ENCODE results near the gene SPON2.

SPON2 gene

DNA sequence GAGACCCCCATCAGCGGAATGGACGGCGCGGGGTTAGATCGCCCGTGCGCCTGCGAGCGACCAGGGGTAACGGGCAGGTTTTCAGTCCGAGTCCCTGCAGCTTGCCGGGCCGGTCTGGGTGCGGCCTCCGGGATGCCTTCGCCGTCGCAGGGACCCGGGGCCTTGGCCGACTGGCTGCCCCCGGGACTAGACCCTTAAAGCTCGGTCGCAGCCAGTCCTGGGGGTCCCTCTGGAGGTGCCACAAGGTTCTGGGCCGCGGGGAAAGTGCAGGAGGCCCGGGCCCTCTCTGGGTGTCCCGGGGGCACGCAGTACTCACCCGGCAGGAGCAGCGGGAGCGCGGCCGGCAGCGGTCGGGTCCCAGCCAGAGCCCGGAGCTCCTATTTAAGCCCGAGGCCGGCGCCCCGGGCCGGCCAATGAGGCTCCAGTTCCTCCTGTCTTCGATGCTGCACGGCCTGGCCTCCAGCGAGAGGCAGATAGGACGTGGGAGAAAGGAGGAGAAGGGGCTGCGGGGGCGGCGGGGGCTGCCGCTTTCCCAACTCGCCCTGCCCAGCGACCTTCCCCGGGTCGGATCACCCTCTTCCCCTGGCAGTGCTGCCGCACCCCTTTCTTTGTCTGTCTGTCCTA lies at the start of gene SPON2:
Gene SPON2 (minus strand): TSS at position 356 of the 624 bp plus-strand sequence.
- no peak for DNase-seq (ENCODE audit: low spot score)

GRCh38 chr4:1221155-1221870 lies 48.9 kb upstream of the SPON2 start:
- no peak for DNase-seq (ENCODE audit: low spot score)

GRCh38 chr4:1220566-1220965 lies 48.2 kb upstream of the SPON2 start:
- DNase-seq (ENCODE audit: low spot score) = no peak

- DNase-seq (ENCODE audit: low spot score) = no peak
Measured at GRCh38 chr4:1219566-1219950, 47.2 kb upstream of the SPON2 start.

GRCh38 chr4:1218634-1219565 lies 46.5 kb upstream of the SPON2 start:
- DNase-seq (ENCODE audit: low spot score) = no peak

- no peak for DNase-seq (ENCODE audit: low spot score)
Measured at GRCh38 chr4:1217366-1217765, 45.0 kb upstream of the SPON2 start.

- peak; percentile 54 for DNase-seq (ENCODE audit: low spot score)
Measured at GRCh38 chr4:1216869-1217294, 44.5 kb upstream of the SPON2 start.

DNA sequence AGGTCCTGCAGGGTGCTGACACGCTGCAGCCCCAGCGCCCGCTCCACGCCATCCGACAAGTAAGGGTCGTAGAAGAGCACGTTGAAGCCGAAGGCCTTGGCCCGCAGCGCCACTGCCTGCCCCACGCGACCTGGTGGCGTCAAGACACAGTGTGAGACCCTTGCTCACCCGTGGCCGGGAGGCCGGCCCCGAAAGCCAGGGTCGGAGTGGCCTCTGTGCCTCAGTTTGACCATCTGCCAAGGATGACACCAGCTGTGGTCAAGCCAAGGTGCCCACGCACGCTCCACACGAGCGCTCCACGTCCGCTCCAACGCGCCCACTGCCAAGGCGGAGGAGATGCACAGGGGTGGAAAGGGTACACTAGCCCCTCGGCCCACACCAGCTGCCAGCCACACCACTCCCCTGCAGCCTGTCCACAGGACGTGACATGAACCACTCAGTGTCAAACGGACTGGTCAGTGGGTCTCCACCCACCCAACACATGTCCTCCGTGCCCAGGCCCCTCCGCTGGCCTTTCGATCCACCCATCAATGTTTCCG lies 43.8 kb upstream of the SPON2 start:
- DNase-seq (ENCODE audit: low spot score) = no peak

DNA sequence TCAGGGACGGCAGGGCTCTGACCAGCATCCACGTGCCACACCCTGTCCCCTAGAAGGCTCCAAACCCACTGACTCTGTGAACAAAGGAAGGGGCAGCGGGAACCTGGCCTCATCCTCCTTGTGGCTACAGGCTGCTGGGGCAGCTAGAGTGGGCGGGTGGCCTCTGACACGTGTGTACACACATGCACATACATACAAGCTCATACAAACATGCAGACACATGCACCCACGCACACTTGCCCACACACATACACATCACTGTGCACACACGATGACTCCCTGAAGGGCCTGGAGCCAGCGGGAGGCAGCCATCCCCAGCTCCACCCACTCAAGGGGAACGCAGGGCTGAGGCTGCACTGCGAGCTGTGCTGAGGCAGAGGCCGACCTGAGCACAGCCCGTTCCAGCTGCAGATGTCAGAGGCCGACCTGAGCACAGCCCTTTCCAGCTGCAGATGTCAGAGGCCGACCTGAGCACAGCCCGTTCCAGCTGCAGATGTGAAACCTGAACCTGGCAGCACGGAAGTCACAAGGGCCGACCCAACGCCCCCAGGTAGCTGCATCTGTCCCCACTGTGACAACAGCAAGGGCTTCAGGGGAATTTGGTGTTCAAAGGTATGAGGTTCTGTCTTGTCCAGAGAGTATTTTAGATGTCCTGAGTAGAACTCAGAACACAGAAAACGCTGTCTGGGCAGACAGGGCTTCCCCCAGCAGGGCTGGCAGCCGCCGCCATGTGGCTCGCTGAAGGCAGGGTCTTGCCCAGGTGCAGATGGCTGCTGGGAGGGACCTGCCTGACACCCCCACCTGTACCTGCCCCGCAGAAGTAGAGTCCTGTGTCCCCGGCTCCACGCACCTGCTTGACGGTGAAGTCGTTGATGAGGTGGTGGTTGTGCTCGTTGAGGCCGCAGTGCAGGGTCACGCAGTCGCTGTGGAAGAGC lies 43.0 kb upstream of the SPON2 start:
- DNase-seq (ENCODE audit: low spot score) = peak; percentile 47

GRCh38 chr4:1214101-1215095 lies 42.0 kb upstream of the SPON2 start:
- DNase-seq (ENCODE audit: low spot score) = no peak

GRCh38 chr4:1213336-1213995 lies 41.1 kb upstream of the SPON2 start:
- DNase-seq (ENCODE audit: low spot score) = no peak

- DNase-seq (ENCODE audit: low spot score) = no peak
Measured at GRCh38 chr4:1212546-1213335, 40.4 kb upstream of the SPON2 start.

DNA sequence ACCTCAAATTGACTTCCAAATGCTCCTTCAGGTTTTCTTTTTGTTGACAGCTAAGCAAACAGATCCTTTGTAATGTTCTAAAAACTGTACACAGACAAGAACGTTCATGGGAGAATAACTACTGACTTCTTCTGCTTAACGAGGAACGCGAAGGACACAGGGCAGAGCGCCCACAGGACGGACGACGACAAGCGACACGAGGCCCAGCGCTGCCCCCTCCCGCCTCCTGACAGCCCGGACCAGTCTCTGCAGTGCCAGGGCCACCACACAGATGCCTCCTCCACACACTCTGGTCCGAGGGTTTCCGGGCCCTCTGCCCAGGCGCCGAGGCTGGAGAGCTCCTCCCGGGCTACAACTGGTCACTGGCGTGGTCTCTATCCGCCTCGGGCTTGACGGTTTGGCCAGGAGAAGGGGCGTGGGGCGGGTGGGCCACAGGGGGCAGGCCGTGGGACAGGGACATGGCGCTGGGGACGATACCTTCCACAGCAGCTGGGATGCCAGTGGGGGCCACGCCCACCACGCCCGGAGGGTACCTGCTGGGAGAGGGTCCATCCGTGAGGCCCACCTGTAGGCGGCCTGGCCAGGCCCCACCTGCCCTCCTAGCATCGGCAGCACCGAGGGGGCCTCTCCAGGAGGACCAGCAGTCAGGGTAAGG lies 39.6 kb upstream of the SPON2 start:
- peak; percentile 74 for DNase-seq (ENCODE audit: low spot score)

- DNase-seq (ENCODE audit: low spot score) = no peak
Measured at GRCh38 chr4:1211371-1211770, 39.0 kb upstream of the SPON2 start.

DNA sequence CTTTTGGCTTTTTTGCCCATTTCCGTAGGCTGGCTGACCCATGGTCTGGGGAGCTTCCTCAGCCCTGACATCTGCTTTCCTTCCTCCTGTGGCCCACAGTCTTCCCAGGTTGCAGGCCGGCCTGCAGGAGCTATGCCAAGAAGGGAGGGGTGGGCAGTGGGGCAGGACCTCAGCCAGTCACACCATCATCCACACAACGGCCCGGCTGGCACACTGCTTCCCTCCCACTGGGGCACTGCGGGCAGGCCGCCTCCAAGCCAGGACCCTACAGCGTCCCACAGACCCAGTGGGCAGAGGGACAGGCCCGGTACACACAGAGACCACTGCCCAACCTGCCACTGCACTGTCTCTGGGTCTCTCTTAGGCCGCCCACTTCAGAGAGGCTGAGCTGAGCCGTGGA lies 38.6 kb upstream of the SPON2 start:
- no peak for DNase-seq (ENCODE audit: low spot score)

DNA sequence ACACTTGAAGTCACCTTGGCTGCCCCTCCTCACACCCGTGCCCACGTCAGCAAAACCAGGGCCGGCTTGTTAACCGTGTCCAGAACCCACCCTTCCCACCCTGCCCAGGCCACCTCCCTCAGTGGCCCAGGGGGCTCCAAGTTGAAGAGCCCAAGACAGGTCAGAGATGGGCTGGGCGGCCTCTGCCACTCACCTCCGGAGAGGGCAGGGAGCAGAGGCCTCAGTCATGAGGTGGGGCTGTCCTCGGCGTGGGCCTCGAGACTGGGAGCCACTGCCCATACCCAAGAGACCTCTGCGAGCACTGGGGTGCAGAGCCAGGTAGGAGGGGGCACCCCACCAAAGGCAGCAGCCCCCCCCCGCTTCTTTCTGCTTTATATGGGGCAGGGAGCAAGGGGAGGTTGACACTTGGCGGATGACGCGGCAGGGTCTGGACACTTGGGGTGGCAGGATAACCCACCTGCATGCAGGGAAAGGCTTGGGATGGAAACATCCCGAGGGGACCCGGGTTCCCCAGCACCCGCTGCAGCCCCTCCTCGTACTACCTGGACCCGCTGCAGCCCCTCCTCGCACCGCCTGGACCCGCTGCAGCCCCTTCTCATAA lies 38.0 kb upstream of the SPON2 start:
- DNase-seq (ENCODE audit: low spot score) = no peak

- DNase-seq (ENCODE audit: low spot score) = peak; percentile 69
Measured at GRCh38 chr4:1209821-1210220, 37.4 kb upstream of the SPON2 start.
